Chondrocyte (in vitro differentiated cells): ENCODE measurements around the gene BCL2L15. TPM values are rescaled to one million over a fixed set of nuclear protein-coding genes. Genes with fewer than 3 reads are reported as not detected.
A peak's percentile ranks its signal among the peaks of the same experiment; 100 is the strongest.

Experiments
- DNase-seq: peaks from one replicate; pipeline ENCODE4 v3.0.0; 2021; ENCODE audit warnings: mixed read lengths, low spot score
- H3K27ac Mint-ChIP-seq: one replicate; pipeline ENCODE4 v1.8.0; 2021; ENCODE audit warnings: mild to moderate bottlenecking, moderate library complexity, mixed read lengths; ENCODE audit not compliant: unreplicated experiment
- H3K27me3 Mint-ChIP-seq: 2 replicates; pipeline ENCODE4 v1.8.0; 2021; ENCODE audit warnings: low read depth, mixed read lengths
- H3K36me3 Mint-ChIP-seq: 2 replicates; pipeline ENCODE4 v1.8.0; 2021; ENCODE audit warnings: low read depth, mixed read lengths
- H3K4me1 Mint-ChIP-seq: 2 replicates; pipeline ENCODE4 v1.8.0; 2021; ENCODE audit warnings: low read depth, mild to moderate bottlenecking, mixed read lengths
- H3K4me3 Mint-ChIP-seq: one replicate; pipeline ENCODE4 v1.8.0; 2021; ENCODE audit warnings: mild to moderate bottlenecking, moderate library complexity, mixed read lengths; ENCODE audit not compliant: unreplicated experiment
- H3K9me3 Mint-ChIP-seq: 2 replicates; pipeline ENCODE4 v1.8.0; 2021; ENCODE audit warnings: low read depth, mixed read lengths
- CTCF ChIP-seq: fragments of 200-600 bp; sonication (generic); IDR thresholded peaks from 2 replicates; pipeline ENCODE4 v1.5.0; 2021; ENCODE audit warnings: antibody characterized with exemption, mild to moderate bottlenecking, moderate library complexity
- total RNA-seq: library from RNA; stranded (reverse); gene quantifications from 3 replicates; pipeline ENCODE4 v1.2.1, GENCODE V29; 2021

BCL2L15 gene
- total RNA-seq, 1 donor from 2014 or later = 0.17 TPM

GRCh38 chr1:113875714-113876113, 11.7 kb downstream of the BCL2L15 start:
- H3K27me3 Mint-ChIP-seq = no peaks in the 10 kb centered on the region
- no peak for DNase-seq
- H3K4me3 Mint-ChIP-seq = no peak overlapping the region
- peak overlapping the region; percentile 7 for H3K27ac Mint-ChIP-seq
- no peaks in the 10 kb centered on the region for H3K9me3 Mint-ChIP-seq
- TF ChIP-seq CTCF = no peak
- H3K36me3 Mint-ChIP-seq = no peaks in the 10 kb centered on the region
- H3K4me1 Mint-ChIP-seq = no peaks in the 10 kb centered on the region

- Mint-ChIP-seq H3K9me3 (no peaks in the 10 kb centered on the region), H3K4me1 (no peaks in the 10 kb centered on the region), H3K36me3 (no peaks in the 10 kb centered on the region), H3K27me3 (no peaks in the 10 kb centered on the region), H3K27ac (no peak overlapping the region), H3K4me3 (no peak overlapping the region)
- peak; percentile 18 for TF ChIP-seq CTCF
- no peak for DNase-seq
Measured at GRCh38 chr1:113874012-113874879, 13.1 kb downstream of the BCL2L15 start.

- no peak overlapping the region for H3K4me3 Mint-ChIP-seq
- no peaks in the 10 kb centered on the region for H3K4me1 Mint-ChIP-seq
- no peak for DNase-seq
- no peaks in the 10 kb centered on the region for H3K27me3 Mint-ChIP-seq
- no peaks in the 10 kb centered on the region for H3K36me3 Mint-ChIP-seq
- no peaks in the 10 kb centered on the region for H3K9me3 Mint-ChIP-seq
- no peak for TF ChIP-seq CTCF
- H3K27ac Mint-ChIP-seq = no peak overlapping the region
Measured at GRCh38 chr1:113872219-113872935, 15.0 kb downstream of the BCL2L15 start.

- H3K9me3 Mint-ChIP-seq = no peaks in the 10 kb centered on the region
- H3K27me3 Mint-ChIP-seq = no peaks in the 10 kb centered on the region
- no peak for DNase-seq
- H3K27ac Mint-ChIP-seq = no peak within 1 kb of the TSS
- TF ChIP-seq CTCF = no peak
- no peaks in the 10 kb centered on the region for H3K36me3 Mint-ChIP-seq
- H3K4me3 Mint-ChIP-seq = no peak within 1 kb of the TSS
- no peaks in the 10 kb centered on the region for H3K4me1 Mint-ChIP-seq
Measured at GRCh38 chr1:113871597-113872113, 15.7 kb downstream of the BCL2L15 start, which contains the start of gene PTPN22. TSS of gene PTPN22 (minus strand) at chr1:113871712.

- Mint-ChIP-seq H3K4me3 (no peak overlapping the region), H3K36me3 (no peaks in the 10 kb centered on the region), H3K4me1 (no peaks in the 10 kb centered on the region), H3K27ac (no peak overlapping the region), H3K27me3 (no peaks in the 10 kb centered on the region), H3K9me3 (no peaks in the 10 kb centered on the region)
- no peak for DNase-seq
- no peak for TF ChIP-seq CTCF
Measured at GRCh38 chr1:113870778-113871177, 16.6 kb downstream of the BCL2L15 start.
